GM21717 (cell line): ENCODE measurements around the gene LSAMP.

ENCODE experiments used
- ATAC-seq: cut with Tn5 transposase; IDR thresholded peaks from one replicate; pipeline ENCODE4 v1.9.1; 2021; ENCODE audit warnings: mild to moderate bottlenecking, moderate library complexity; ENCODE audit not compliant: unreplicated experiment

LSAMP gene

DNA sequence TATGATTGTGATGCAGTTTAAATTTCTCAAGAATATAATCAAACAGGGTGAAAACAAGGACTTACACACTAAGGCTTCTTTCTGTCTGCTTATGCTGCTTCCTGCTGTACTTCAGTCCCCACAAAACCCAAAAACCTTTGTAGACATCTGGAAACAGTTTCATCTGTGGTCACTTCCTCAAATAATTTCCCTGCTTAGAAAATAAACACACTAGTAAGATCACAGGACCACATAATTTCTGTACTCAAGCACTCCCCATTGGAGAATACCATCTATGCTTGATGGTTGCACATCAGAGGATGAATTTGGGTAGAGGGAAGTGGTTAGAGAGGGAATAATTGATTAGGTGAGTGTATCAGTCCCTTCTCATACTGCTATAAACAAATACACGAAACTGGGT, 266.2 kb downstream of the LSAMP start:
- no peak for ATAC-seq

DNA sequence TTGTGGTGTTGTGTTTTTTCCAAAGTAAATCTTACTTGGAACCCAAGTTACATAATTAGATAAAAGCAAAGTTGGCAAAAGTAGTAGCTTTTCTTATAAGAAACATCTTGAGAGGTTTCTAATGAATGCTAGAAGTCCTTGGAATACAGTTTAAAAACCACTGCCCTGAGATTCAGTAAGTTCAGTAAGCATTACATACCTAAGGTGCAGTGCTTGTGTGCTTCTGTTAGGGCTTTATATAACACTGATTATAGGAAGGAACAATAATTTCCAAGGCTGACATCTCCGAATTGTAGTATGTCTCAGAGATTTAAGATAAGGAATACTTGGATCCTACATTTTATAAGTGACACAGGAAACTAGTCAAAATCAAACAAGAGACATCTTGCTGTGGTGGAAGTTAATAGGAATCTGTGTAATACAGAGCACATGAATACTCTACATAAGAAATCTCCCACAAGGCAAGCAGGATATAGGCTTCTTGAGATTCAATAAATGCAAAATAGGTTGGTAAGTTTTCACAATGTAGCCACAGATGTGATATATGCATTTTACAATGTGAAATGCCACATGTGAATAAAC, 268.2 kb downstream of the LSAMP start:
- no peak for ATAC-seq

DNA sequence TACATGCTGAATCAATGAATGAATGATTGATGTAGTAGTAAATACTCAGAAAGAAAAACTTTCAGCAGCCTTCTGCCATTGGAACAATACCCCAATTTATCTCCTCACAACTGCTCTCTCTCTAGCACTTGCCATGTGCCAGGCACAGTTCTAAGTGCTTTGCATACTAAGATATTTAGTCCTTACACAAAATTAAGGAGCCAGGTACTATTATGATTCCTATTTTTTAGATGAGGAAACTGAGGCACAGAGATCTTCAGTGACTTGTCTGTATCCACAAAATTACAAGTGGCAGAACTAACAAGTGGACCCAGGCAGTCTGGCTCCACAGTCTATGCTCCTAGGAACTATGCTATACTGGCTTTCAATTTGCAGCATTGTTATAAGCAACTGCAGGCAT, 279.2 kb downstream of the LSAMP start:
- ATAC-seq, result no peak

DNA sequence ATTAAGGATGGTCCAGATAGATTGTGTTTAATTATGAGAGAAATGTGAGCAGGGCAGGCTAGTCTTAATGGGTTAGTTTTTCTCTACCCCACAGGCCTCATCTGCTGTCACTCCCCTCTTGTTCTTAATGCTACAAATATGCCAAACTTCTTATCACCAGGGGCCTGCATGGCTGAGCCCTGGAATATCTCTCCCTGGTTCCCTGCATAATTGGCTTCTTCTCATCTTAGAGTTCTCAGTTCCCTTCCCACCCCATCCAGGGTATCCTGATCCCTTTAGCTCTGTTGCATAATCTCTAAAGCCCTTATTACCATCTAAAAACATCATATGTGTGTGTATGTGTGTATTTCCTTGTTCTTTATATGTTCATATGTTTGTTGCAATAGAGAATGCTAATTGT, 279.6 kb downstream of the LSAMP start:
- ATAC-seq, result no peak

DNA sequence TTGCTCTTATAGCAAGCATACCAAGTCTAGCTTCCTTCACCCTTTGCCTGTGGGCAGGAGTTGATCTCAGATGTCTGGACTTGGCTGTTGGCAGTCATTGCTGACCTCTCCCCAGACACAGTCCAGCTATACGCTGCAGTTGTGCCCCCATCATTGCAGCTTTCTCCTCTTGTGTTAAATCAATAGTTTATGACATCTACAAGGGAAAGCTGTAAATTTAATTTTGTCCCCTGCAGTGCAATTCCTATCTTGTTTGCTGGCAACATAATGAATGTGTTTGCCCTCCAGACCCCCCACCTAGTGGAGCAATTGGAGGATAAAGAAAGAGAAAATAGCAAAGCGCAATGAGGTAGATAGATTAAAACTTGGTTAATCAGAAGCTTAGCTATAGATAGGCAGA, 280.2 kb downstream of the LSAMP start:
- no peak for ATAC-seq

DNA sequence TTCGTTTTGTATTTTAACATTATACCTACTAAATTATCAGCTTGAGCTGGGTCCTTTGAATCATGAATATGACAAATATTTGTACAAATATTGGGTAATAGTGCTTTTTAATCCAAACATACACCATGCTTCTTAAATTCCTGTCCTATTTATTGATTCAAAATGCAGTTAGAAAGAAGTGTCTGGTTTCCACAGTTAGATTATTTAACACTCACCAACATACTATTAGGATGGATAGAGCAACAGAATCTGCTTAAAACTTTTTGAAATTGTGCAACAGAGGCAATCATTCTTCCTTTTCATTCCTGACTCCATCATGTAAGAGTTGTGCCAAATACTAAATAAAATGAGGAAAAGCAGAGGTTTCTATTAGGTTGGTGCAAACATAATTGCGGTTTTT, 281.2 kb downstream of the LSAMP start:
- no peak for ATAC-seq

DNA sequence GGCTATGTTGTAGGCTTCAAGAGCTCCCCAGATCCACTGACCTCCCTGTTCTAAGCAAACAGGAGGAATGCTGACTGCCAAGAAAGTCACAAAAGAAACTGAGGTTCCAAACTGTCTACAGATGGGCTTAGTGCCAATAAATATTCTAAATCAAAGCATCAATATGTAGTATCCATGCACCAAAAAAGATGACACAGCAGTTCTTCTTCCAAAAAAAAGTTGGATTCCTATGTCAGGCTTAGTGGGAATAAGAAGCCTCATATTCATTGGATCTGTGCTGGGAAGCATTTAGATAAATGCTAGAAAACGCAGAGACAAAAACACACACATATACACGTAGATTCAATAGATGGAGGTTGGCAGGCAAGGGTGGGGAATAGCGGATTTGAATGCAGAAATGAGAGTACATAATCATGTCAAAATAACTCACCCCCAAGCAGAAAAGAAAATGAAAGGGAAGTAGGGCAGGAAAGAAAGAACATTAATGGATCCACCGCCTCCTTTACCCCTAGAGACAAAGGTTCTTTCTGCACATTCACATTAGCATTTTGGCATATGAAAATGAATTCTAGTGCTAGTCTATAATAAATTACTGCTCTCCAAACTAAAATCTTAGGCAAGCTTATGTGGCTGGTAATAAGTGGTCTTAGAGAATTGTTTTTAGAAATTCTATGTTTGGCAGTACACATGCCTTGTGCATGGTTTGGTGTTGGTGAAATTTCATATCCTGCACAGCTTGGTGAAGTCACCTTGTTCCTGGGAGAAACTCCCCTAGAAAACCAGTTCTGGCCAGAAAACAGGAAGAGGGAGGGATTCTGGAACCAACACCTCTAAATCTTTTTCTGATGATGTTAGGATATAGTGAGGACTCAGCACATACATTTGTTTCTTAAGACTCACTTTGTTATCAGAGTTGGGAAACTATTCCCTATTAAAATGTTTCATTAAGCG, 283.4 kb downstream of the LSAMP start:
- no peak for ATAC-seq

DNA sequence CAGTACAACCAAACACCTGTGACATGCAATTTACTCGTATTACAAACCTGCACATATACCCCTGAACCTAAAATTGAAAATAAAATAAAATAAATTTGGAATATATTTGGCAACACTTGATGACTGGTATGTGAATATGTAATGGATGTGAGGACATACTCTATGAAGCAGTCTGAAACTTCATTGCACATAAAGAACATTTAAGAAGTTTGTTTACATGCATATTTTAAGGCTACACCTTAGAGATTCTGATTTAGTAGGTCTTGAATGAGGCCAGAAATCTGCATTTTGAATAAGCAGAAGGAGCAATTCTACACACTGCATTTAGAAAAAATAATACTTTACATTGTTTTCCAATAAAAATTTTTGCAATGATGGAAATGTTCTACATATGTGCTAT, 284.7 kb downstream of the LSAMP start:
- ATAC-seq, result no peak

DNA sequence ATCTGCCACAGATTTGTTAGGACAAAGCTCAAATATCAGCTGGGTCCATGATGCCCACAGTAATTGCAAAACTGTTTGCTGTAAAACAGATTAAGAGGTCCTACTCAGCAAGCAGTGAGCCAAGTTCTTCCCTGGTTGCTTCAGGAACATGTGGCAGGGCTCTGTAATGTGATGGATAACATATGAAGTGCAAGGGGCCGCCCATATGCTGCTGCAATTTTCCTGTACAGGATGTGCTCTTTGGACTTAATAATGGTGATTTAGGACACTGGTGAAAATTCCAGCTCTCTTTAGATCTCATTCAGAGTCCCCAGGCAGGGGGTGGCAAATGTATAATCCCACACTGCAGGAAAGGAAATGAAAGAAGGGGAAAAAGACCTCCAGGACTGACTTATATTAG, 289.4 kb downstream of the LSAMP start:
- ATAC-seq, result no peak

DNA sequence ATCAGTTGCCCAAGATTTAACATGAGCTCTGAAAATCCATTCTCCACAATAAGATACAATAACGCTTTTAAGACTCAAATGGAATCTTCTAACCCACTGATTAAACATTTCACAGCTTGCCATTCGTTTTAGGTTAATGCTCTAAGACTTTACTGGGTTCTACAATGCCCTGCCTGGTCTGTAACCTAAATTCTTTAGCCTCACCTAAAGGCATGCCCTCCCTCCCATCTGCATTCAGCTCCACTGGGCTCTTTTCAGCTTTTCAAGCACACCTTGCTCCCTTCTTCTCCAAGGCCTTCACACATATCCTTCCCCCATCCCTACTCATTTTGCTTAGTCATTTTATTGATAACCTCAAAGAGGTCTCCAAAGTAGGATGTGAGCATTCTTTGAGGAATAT, 290.9 kb downstream of the LSAMP start:
- ATAC-seq, result no peak

DNA sequence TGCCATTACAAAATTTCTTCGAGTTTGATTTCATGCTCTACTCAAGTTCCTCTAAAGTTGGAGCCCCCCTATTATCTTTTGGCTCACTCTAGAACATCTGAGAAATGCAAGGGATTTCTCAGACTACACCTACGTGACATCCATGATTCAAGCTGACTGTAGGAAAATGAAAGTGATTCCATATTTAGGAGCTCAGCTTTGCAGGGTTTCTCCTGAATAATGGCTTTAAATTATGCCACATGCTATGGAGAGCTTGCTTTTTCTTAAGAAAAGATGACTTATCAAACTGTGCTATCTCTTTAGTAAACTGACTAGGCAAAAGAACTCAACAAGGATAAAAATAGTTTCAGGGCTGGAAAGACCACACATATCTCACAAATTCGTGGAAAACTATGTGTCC, 292.1 kb downstream of the LSAMP start:
- ATAC-seq, result no peak

DNA sequence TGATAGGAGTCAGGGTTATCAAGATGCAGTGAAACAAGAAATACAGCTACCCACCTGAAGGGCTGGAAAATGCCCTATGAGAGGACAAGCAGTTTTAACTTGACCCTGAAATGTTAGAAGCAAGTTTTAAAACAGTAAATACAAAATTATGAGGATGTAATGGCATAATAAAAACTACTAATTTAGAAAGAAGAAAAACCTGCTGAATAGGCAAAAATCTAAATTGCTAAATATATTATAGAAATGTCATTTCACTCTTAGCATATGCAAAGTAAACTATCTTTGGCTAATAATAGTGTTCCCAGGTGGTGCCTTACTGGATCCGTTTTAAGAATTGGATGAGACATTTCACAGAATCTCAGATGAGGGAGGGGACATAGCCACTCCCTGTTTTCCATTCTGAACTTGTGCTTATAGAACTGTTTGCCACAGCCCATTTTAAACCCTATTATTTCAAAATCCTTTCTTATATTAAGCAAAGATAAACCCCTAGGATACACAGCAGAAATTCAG, 294.6 kb downstream of the LSAMP start:
- ATAC-seq, result no peak

DNA sequence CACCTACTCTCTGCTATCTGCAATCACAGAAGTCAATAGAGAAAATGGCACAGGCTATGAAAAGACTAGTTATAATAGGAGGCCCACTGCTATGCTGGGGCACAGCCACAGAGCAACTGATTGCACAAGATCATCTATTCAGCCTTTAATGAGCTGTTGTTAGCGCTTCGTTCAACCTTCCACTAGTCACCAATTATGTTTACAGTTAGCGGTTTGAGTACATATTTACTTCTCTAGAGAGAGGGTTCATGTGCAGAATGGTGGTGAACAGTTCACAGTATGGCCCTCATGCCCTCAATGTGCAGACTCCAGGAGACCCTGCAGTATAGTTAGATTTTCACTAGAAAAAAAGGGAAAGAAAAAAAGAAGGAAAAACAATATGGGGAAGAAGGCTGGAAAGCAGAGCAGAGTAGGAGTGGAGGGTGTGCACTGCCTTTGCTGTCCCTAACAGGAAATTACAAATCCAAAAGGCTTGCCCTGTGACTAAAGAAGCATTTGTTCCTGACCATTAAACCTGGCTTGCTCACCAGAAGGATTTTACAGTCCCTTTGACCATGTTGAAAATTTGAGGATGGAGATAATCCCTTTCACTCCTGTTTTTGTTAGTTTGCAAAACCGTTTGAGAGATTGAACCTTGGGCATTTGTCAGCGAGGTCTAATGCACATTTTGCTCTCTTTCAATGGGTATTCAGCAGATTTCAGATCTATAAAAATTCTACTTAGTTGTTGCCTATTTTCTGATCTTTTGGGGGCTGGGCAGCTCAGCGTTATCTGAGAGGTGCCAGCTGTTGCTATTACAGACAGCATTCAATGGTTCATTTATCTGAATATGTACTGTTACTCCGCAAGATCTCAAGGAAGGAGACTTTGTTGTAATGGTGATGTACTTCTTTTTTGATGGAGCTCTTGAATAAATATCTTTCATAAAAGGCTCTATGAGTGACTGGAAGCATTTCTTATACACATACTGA, 296.1 kb downstream of the LSAMP start:
- no peak for ATAC-seq

DNA sequence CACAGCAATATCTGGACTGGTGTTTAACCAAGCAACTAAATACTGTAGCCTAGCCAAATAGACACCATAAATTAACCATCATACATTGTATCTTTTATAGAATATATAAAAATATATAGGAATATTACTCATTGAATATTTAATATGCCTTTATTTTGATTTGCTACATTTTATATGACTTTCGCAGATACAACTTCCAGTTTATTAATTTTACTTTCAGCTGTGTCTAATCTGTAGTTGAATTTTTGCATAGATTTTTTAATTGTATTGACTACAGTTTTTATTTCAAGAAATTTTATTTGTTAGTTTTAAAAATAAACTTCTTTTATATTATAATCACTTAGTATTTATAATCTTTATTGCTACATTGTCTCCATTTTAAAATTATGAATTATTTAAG, 299.7 kb downstream of the LSAMP start:
- no peak for ATAC-seq

DNA sequence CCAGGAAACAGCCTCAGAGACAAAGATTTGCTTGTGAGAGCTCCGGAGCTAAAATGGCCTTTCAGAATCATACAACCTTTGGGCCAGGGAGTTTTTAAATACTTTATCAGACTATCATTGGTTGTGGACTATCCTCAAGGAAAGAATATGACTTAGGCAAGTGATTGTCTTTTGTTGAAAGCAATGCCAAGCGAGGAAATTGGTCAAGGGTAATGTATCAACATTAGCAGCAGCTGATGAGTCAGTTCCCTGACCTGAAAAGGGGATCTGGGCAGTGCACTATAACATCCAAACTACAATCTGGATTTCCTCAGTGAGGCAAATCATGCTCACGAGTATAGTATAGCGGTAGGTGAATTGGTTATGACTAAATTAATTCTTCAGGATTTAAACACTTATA, 303.6 kb downstream of the LSAMP start:
- ATAC-seq, result no peak

DNA sequence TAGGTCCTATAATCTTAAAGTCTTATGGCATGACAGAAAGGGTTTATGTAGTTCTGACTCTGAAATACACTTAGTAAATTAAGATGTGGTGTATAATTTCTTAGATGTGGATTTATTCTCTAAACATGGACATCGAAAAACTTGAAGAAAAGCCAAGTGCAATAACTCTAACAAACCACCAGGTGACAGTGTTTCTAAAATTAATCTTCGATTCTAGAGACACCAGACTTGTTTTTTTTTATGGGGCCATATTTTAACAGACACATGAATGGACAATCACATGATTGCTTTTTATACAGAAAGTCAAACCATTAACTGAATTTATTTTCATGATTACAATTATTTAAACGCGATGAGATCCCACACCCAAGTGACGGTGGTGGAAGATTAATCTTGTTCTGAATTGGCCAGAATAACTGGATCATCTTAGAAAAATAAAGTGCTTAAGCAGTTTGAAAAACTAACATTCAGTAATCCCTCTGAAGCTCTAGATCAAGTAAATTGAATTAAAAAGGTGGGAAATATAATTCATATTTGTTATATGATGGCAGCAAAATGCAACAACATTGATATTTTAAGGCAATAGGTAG, 305.1 kb downstream of the LSAMP start:
- ATAC-seq, result no peak

DNA sequence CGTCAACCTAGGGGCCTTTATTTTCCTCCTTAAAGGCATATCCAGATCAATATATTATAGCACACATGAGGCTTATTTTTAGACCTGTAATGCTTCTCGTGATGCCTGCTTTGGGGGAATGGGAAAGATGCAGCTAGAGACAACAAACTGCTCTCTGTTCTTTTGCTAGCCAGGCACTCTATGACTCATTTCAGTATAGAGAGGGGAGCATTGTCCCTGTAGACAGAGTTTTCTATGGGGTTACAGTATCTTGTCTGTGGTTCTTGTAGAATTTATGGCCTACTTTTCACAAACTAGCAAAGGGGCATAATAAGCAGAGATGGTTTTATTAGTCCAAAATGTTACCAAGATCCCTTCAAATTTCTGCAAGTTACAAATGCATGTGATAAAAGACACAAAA, 305.6 kb downstream of the LSAMP start:
- ATAC-seq, result peak; percentile 63

DNA sequence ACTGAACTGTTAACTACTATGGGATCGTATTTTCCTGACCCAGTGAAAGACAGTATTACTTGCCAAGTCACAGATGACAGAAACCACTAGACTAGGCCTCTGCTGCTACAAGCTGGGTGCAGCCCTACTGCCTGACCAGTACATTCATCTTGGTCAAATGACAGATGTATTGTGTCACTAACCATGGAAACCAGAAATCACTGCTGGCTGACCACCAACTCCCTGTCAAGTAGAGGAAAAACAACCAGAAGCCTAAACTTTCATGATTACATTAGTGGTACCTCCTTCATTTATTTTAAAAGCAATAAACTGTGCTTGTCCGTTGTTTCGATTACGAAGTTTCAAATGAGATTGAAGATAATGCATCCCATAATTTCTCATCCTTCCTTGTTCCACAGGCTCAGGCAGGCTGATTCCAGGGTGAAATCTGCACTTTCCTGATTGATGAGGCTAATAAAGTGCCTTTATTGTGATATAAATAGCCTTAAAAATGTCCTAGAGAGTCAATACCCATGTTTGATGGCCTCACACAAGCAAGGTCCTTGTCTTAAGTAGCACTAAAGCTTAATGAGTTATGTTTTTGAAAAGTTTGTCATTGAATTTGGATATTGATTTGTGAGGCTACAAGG, 309.7 kb downstream of the LSAMP start:
- ATAC-seq, result no peak

DNA sequence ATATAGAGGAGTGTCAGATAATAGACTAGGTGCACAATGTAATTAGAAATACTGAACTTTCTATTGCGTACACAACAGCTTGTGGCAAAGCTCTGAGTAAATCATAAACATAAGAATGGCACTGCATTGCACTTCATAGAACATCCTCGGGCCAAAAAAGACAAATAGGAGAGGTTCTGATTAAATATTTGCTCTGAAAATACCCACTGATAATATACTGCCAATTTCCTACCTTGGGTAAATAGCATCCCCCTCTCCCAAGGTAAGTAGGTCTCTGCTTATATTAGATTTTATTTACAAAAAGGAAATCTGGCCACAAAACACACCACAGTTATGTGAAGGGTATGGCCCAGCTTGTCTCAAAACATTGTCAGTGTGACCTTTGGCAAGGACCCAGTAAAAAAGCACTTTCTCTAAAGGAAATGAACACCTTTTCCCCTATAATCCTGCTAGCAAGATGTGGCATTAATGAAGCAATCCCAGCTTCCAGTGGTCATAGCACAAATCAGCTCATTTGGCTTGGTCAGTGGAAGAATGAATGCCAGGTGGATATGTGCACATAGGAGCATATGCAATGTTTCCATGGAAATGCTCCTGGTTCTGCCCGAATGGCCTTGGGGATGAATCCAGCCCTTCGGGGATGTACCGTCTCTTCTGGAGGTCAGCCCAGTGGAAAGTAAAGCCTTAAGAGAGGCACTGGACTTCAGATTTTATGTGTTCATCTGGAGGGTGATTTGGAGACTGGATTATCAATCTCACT, 315.9 kb downstream of the LSAMP start:
- ATAC-seq, result no peak

DNA sequence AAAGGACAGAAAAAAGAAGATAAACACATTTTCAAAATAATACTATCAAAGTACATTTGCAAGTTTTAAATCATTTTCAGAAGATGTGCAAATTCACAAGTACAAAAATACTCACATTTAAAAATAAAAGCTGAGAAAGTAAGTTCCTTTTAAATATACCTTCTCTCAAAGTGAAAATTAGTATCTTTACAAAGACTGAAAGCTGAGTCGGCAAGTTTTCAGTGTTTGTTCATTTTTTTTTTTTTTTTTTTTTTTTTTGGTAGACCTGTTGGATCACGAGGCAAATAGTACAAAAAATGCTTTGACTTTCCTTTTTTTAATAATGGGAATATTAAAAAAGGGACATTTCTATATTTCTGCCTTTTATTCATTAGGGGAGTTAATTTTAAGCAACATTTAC, 317.8 kb downstream of the LSAMP start:
- ATAC-seq, result no peak
